ENCODE results near the gene MPEG1. TPM values are rescaled to one million over a fixed set of nuclear protein-coding genes. Genes with fewer than 3 reads are reported as not detected.

MPEG1 gene
- total and polyA plus RNA-seq, 4 donors = 3.2 to 27.2 (median 16.9) TPM

- no peaks in the 10 kb centered on the region for H3K9me3 ChIP-seq (ENCODE audit: control insufficient read depth in 4 of 4, low read length in 3 of 4)
- H3K27ac ChIP-seq (ENCODE audit: low read depth in 1 of 2, low read length in 2 of 2) = no peak overlapping the region
- H3K4me3 ChIP-seq (ENCODE audit: low read depth in 1 of 3, low read length in 3 of 3) = no peak overlapping the region
- 91% methylated on average over 2 of the region's 2 CpGs for WGBS
- no peaks in the 10 kb centered on the region for H3K4me1 ChIP-seq (ENCODE audit: control insufficient read depth in 4 of 4, insufficient read depth in 4 of 4, low read length in 3 of 4)
- no peak for DNase-seq (ENCODE audit: low spot score)
- TF ChIP-seq GABPA (IDR thresholded peaks at IDR 0.05 in 1 of 2, conservative IDR thresholded peaks at IDR 0.05 in 1 of 2) = no peak
- TF ChIP-seq EGR1 (IDR thresholded peaks at IDR 0.05; ENCODE audit: low read depth in 2 of 2) = no peak
- TF ChIP-seq HNF4G (IDR thresholded peaks at IDR 0.05) = no peak
- no peak for TF ChIP-seq JUND (IDR thresholded peaks at IDR 0.05)
- no peak for TF ChIP-seq RAD21 (IDR thresholded peaks at IDR 0.05)
- no peak for TF ChIP-seq ZBTB33 (IDR thresholded peaks at IDR 0.05)
- no peak for TF ChIP-seq YY1 (IDR thresholded peaks at IDR 0.05)
- TF ChIP-seq TAF1 (conservative IDR thresholded peaks at IDR 0.05) = no peak
- no peak for TF ChIP-seq MAX (IDR thresholded peaks at IDR 0.05)
- no peak for TF ChIP-seq FOXA2 (IDR thresholded peaks at IDR 0.05)
- no peak for TF ChIP-seq HNF4A (conservative IDR thresholded peaks at IDR 0.05)
- no peak for TF ChIP-seq ATF3 (IDR thresholded peaks at IDR 0.05)
- TF ChIP-seq CTCF (IDR thresholded peaks at IDR 0.05; ENCODE audit: low read depth, low read length, missing input control) = no peak
- no peak for TF ChIP-seq SP1 (IDR thresholded peaks at IDR 0.05)
- TF ChIP-seq FOXA1 (IDR thresholded peaks at IDR 0.05) = no peak
- TF ChIP-seq RXRA (IDR thresholded peaks at IDR 0.05) = no peak
- TF ChIP-seq NR2F2 (IDR thresholded peaks at IDR 0.05) = no peak
- no peak for TF ChIP-seq REST (IDR thresholded peaks at IDR 0.05)
- no peaks in the 10 kb centered on the region for H3K27me3 ChIP-seq (ENCODE audit: control insufficient read depth in 4 of 4, insufficient read depth in 4 of 4, low read length in 3 of 4)
- H3K36me3 ChIP-seq (ENCODE audit: control insufficient read depth in 4 of 4, insufficient read depth in 3 of 4, low read depth in 1 of 4, low read length in 3 of 4) = no peaks in the 10 kb centered on the region
- H3K9ac ChIP-seq (ENCODE audit: low read depth in 1 of 2, low read length in 2 of 2) = no peak overlapping the region
Measured at GRCh38 chr11:59214141-59214893, 1.6 kb upstream of the MPEG1 start.

Data from liver (tissue), 9 donors.